SK-N-MC (cell line): ENCODE results near the gene RNF121.

Experiments used
- EZH2 ChIP-seq: fragments of 200-600 bp; sonication (generic); IDR thresholded peaks from one replicate; pipeline ENCODE4 v1.6.1; 2017; ENCODE audit warnings: antibody characterized with exemption
- POLR2AphosphoS5 ChIP-seq: IDR thresholded peaks from 2 replicates; pipeline ENCODE4 v1.6.1; 2012; ENCODE audit warnings: mild to moderate bottlenecking, low read depth, low read length, borderline replicate concordance

DNA sequence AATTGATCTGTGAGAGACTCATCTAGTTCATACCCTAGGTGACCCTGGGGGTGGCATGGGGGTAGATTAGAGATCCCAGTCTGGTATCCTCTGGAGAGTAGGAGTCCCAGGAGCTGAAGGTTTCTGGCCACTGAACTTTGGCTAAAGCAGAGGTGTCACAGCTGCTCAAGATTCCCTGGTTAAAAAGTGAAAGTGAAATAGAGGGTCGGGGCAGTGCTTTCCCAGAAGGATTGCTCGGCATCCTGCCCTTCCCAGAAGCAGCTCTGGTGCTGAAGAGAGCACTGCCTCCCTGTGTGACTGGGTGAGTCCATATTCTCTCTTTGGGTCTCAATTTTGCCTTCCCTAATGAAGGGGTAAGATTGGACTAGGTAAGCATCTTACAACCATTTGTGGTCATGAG lies 70.5 kb downstream of the RNF121 start:
- TF ChIP-seq EZH2: no peak
- TF ChIP-seq POLR2AphosphoS5: no peak
